Activated CD8-positive, alpha-beta memory T cell treated with anti-CD3 and anti-CD28 coated beads, Interleukin-2, amount 50 U/mL, for 48 hours (primary cell): ENCODE data around the gene MMP21.
A peak's percentile ranks its signal among the peaks of the same experiment; 100 is the strongest.

ENCODE experiments used
- DNase-seq: peaks from one replicate; pipeline ENCODE4 v3.0.0-alpha.2; 2020

Gene MMP21

GRCh38 chr10:125775491-125776106, at the start of gene MMP21:
MMP21 (minus strand) TSS chr10:125775821; CDS start chr10:125775821, 0 bp downstream.
- no peak for DNase-seq

- DNase-seq: no peak
These were observed 49.1 kb upstream of the MMP21 start for GRCh38 chr10:125824736-125825135.

GRCh38 chr10:125823663-125824251, 48.1 kb upstream of the MMP21 start:
- DNase-seq: peak; percentile 66

GRCh38 chr10:125822878-125823662, 47.4 kb upstream of the MMP21 start, which contains the start of the genes BCCIP and UROS:
BCCIP (plus strand) TSS chr10:125823546; CDS start chr10:125823558, 12 bp downstream.
UROS (minus strand) TSS chr10:125823258; CDS start chr10:125816499, 6,759 bp downstream.
- peak; percentile 95 for DNase-seq

- DNase-seq: no peak
These were observed 45.1 kb upstream of the MMP21 start for GRCh38 chr10:125820701-125821100.

GRCh38 chr10:125817337-125817946, 41.8 kb upstream of the MMP21 start:
- DNase-seq: no peak

- no peak for DNase-seq
These were observed 40.9 kb upstream of the MMP21 start for GRCh38 chr10:125816548-125816947.

GRCh38 chr10:125815764-125816163, 40.1 kb upstream of the MMP21 start:
- DNase-seq: no peak

- no peak for DNase-seq
These were observed 36.6 kb upstream of the MMP21 start for GRCh38 chr10:125812128-125812750.

GRCh38 chr10:125811251-125811650, 35.6 kb upstream of the MMP21 start:
- no peak for DNase-seq

- no peak for DNase-seq
These were observed 32.4 kb upstream of the MMP21 start for GRCh38 chr10:125808047-125808446.

- DNase-seq: no peak
These were observed 27.1 kb upstream of the MMP21 start for GRCh38 chr10:125802739-125803138.

- DNase-seq: no peak
These were observed 26.5 kb upstream of the MMP21 start for GRCh38 chr10:125802131-125802530.

- DNase-seq: no peak
These were observed 26.0 kb upstream of the MMP21 start for GRCh38 chr10:125801574-125801973.

- DNase-seq: no peak
These were observed 24.0 kb upstream of the MMP21 start for GRCh38 chr10:125799451-125800182.

GRCh38 chr10:125797994-125798662, 22.5 kb upstream of the MMP21 start:
- DNase-seq: no peak

GRCh38 chr10:125797424-125797823, 21.8 kb upstream of the MMP21 start:
- DNase-seq: no peak

GRCh38 chr10:125795637-125796190, 20.1 kb upstream of the MMP21 start:
- no peak for DNase-seq

GRCh38 chr10:125795128-125795527, 19.5 kb upstream of the MMP21 start:
- DNase-seq: no peak

- DNase-seq: no peak
These were observed 17.0 kb upstream of the MMP21 start for GRCh38 chr10:125792342-125793300.
